B cell (primary cell): Measurements from ENCODE around the gene OR52D1. TPM values are rescaled to one million over a fixed set of nuclear protein-coding genes. Genes with fewer than 3 reads are reported as not detected.

Source experiments
- ATAC-seq: fragments of 200-7000 bp; cut with Tn5 transposase; one replicate; pipeline ENCODE4 v1.10.0; 2021; ENCODE audit warnings: low read depth, mild to moderate bottlenecking, moderate number of reproducible peaks, moderate library complexity
- CTCF ChIA-PET: fragments of 350-600 bp; sonication (Branson Sonifier 250); formaldehyde crosslinking; loops from one replicate; lab custom pipeline; 2021; ENCODE audit warnings: antibody characterized with exemption, inconsistent platforms; lab: Charles Lee
- POLR2A ChIA-PET: fragments of 350-600 bp; sonication (Branson Sonifier 250); formaldehyde crosslinking; loops from one replicate; lab custom pipeline; 2021; ENCODE audit warnings: antibody characterized with exemption; lab: Charles Lee
- DNase-seq: peaks from one replicate; pipeline ENCODE4 v3.0.0; 2013
- H2AFZ ChIP-seq: 2 replicates; pipeline ENCODE4 v1.6.1; 2012; ENCODE audit warnings: mild to moderate bottlenecking, low read depth, low read length; ENCODE audit not compliant: insufficient read depth, poor library complexity, severe bottlenecking
- H3K27ac ChIP-seq, 2 donors: 1 replicate in 1 of 2; 2 replicates in 1 of 2; pipeline ENCODE4 v1.5.1; 2012 to 2013; ENCODE audit warnings: low read length in 2 of 2, mild to moderate bottlenecking in 2 of 2, moderate library complexity in 1 of 2
- H3K27me3 ChIP-seq, 4 experiments: fragments of 200-600 bp in 1 of 4; sonication (generic) in 1 of 4; replicated peaks in 1 of 4; 1 replicate in 2 of 4; 2 replicates in 2 of 4; pipeline versions ENCODE4 v1.6.1 to v1.7.0; 2013 to 2016; ENCODE audit warnings: low read length in 3 of 4, mild to moderate bottlenecking in 2 of 4, mixed read lengths in 1 of 4, moderate library complexity in 1 of 4; ENCODE audit not compliant: insufficient read depth in 4 of 4, control insufficient read depth in 3 of 4; ENCODE audit errors: control extremely low read depth in 1 of 4
- H3K36me3 ChIP-seq, 2 experiments: replicated peaks in 1 of 2; 1 replicate in 1 of 2; 2 replicates in 1 of 2; pipeline versions ENCODE4 v1.6.1 to v1.7.1; 2013; ENCODE audit warnings: low read length in 1 of 2; ENCODE audit not compliant: insufficient read depth in 2 of 2, control insufficient read depth in 1 of 2; ENCODE audit errors: control extremely low read depth in 1 of 2, extremely low read depth in 1 of 2
- H3K4me1 ChIP-seq, 2 donors: fragments of 200-600 bp in 1 of 2; sonication (generic) in 1 of 2; 1 replicate in 1 of 2; 2 replicates in 1 of 2; pipeline versions ENCODE4 v1.5.1 to v1.6.1; 2013 to 2017; ENCODE audit warnings: low read length in 2 of 2; ENCODE audit not compliant: control insufficient read depth in 2 of 2, insufficient read depth in 2 of 2
- H3K4me2 ChIP-seq: replicated peaks from 2 replicates; pipeline ENCODE3; 2012; ENCODE audit warnings: mild to moderate bottlenecking, low read depth, low read length; ENCODE audit not compliant: poor library complexity, severe bottlenecking
- H3K4me3 ChIP-seq, 5 experiments: fragments of 200-600 bp in 1 of 5; sonication (generic) in 1 of 5; 1 replicate in 3 of 5; 2 replicates in 2 of 5; pipeline versions ENCODE4 v1.5.1 to v1.7.0; 2011 to 2016; ENCODE audit warnings: low read length in 4 of 5, mild to moderate bottlenecking in 4 of 5, low read depth in 2 of 5, control low read depth in 1 of 5, moderate library complexity in 1 of 5; ENCODE audit not compliant: insufficient read depth in 1 of 5; ENCODE audit errors: control extremely low read depth in 1 of 5, extremely low read depth in 1 of 5
- H3K79me2 ChIP-seq: fragments of 200-600 bp; sonication (generic); one replicate; pipeline ENCODE4 v1.6.0; 2016; ENCODE audit warnings: low read length; ENCODE audit not compliant: control insufficient read depth, insufficient read depth
- H3K9ac ChIP-seq: fragments of 200-600 bp; sonication (generic); 2 replicates; pipeline ENCODE4 v1.6.1; 2017; ENCODE audit warnings: mild to moderate bottlenecking, low read length, moderate library complexity
- H3K9me3 ChIP-seq, 3 donors: one replicate each; pipeline versions ENCODE4 v1.6.1 to v1.7.1; 2013; ENCODE audit warnings: low read length in 2 of 3; ENCODE audit not compliant: control insufficient read depth in 2 of 3, insufficient read depth in 1 of 3; ENCODE audit errors: control extremely low read depth in 1 of 3
- H4K20me1 ChIP-seq: 2 replicates; pipeline ENCODE4 v1.6.0; 2012; ENCODE audit warnings: mild to moderate bottlenecking, low read length; ENCODE audit not compliant: insufficient read depth, control insufficient read depth, poor library complexity, severe bottlenecking
- H3K27ac Mint-ChIP-seq: one replicate; pipeline ENCODE4 v1.8.0; 2021; ENCODE audit warnings: mixed read lengths
- H3K27me3 Mint-ChIP-seq: one replicate; pipeline ENCODE4 v1.8.0; 2021; ENCODE audit warnings: mixed read lengths
- H3K4me1 Mint-ChIP-seq: one replicate; pipeline ENCODE4 v1.8.0; 2021; ENCODE audit warnings: mixed read lengths
- H3K4me3 Mint-ChIP-seq: one replicate; pipeline ENCODE4 v1.8.0; 2021; ENCODE audit warnings: mixed read lengths
- H3K9me3 Mint-ChIP-seq: one replicate; pipeline ENCODE4 v1.8.0; 2022; ENCODE audit warnings: mixed read lengths; ENCODE audit not compliant: insufficient read depth
- EZH2 ChIP-seq: IDR thresholded peaks from 2 replicates; pipeline ENCODE4 v1.6.1; 2012; ENCODE audit warnings: borderline replicate concordance, low read depth, mild to moderate bottlenecking, moderate library complexity, low read length; ENCODE audit not compliant: insufficient read depth, poor library complexity, severe bottlenecking
- WGBS: methylation state at CpG from one replicate; pipeline ENCODE4 v1.1.5; 2013; ENCODE audit warnings: missing lambda C conversion rate; ENCODE audit not compliant: insufficient coverage; 5-methylcytosine and 5-hydroxymethylcytosine counted together
- intact Hi-C: fragments of 100-400 bp; cut with micrococcal nuclease; formaldehyde crosslinking; loops from one replicate; pipeline ENCODE4 v1.10.0; 2022
- polyA plus RNA-seq: library from polyadenylated mRNA; depleted of rRNA; stranded (reverse); fragments of >200 nt; gene quantifications from 2 replicates; pipeline ENCODE4 v1.2.3, GENCODE V29; 2012
- total RNA-seq, 2 donors: library from RNA; stranded (reverse); fragments of 120-200 nt in 1 of 2; gene quantifications; 1 replicate in 1 of 2; 2 replicates in 1 of 2; pipeline versions ENCODE4 v1.2.3 to v1.2.4, GENCODE V29; 2013 to 2022
- TF ChIP-seq, protein P1 (sequence below): fragments of 200-600 bp; IDR thresholded peaks from one replicate; pipeline ENCODE4 v1.8.0; 2022; ENCODE audit warnings: antibody characterized with exemption, mild to moderate bottlenecking

The OR52D1 gene
- total and polyA plus RNA-seq, 2 donors (not counting 1 experiment from before 2014, with no cell fraction given), result not detected

DNA sequence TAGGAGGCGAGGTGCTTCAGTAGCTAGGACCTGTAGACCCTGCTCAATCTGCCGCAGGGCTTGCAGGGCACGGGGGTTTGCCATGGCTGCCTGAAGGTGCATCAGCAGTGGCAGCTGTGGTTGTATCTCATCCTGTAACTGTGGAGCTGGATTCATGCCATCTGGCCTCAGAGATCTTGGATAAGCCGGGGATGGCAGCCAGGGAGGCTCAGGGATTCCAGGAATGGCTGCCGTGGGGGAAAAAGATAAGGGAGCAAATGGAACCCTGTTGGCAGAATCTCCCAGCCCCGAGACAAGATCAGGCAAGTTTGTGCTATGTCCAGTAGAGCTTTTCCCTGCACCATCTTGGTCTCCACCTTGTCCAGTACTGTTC is 19.4 kb downstream of the OR52D1 start:
- CTCF ChIA-PET, result no interaction called here
- Mint-ChIP-seq H3K27me3 (peaks cover 17% of the 10 kb centered on the region), H3K4me3 (no peak overlapping the region), H3K27ac (no peak overlapping the region), H3K9me3 (no peaks in the 10 kb centered on the region), H3K4me1 (no peaks in the 10 kb centered on the region)
- Histone ChIP-seq H3K27ac (no peak overlapping the region), H3K4me1 (no peaks in the 10 kb centered on the region), H3K27me3 (no peaks in the 10 kb centered on the region), H2AFZ (no peak overlapping the region), H3K36me3 (no peaks in the 10 kb centered on the region), H3K79me2 (no peaks in the 10 kb centered on the region), H3K9me3 (no peaks in the 10 kb centered on the region), H3K4me3 (no peak overlapping the region), H3K9ac (no peak overlapping the region), H3K4me2 (no peak overlapping the region), H4K20me1 (no peaks in the 10 kb centered on the region)
- no peak for DNase-seq
- no peak for ATAC-seq
- intact Hi-C loops, result no loop called here
- 90% methylated on average over 6 of the region's 6 CpGs for WGBS
- POLR2A ChIA-PET, result no interaction called here
- no peak for TF ChIP-seq EZH2
- TF ChIP-seq, protein P1, sequence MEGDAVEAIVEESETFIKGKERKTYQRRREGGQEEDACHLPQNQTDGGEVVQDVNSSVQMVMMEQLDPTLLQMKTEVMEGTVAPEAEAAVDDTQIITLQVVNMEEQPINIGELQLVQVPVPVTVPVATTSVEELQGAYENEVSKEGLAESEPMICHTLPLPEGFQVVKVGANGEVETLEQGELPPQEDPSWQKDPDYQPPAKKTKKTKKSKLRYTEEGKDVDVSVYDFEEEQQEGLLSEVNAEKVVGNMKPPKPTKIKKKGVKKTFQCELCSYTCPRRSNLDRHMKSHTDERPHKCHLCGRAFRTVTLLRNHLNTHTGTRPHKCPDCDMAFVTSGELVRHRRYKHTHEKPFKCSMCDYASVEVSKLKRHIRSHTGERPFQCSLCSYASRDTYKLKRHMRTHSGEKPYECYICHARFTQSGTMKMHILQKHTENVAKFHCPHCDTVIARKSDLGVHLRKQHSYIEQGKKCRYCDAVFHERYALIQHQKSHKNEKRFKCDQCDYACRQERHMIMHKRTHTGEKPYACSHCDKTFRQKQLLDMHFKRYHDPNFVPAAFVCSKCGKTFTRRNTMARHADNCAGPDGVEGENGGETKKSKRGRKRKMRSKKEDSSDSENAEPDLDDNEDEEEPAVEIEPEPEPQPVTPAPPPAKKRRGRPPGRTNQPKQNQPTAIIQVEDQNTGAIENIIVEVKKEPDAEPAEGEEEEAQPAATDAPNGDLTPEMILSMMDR, result no peak

DNA sequence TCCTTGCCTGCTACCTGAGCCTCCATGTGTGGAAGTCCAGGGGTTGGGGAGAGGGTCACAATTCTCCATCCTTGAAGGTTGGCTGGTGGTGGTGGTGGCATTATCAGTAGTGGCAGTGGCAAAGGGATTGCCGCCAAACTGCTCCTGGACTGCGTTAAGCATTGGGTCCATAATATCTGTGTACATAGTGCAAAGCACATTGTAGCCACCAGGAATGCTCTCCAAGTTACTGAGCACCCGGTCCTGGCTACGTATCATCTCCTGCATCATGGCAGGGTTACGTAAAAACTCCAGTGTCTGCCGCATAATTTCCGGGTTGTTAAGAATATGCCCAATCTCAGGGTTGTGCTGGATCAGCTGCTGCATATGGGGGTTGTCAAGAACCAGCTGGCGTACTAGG is 20.1 kb downstream of the OR52D1 start:
- Histone ChIP-seq H3K4me3 (no peak overlapping the region), H3K27me3 (no peaks in the 10 kb centered on the region), H2AFZ (no peak overlapping the region), H3K9me3 (no peaks in the 10 kb centered on the region), H3K4me2 (no peak overlapping the region), H3K27ac (no peak overlapping the region), H3K9ac (no peak overlapping the region), H4K20me1 (no peaks in the 10 kb centered on the region), H3K36me3 (no peaks in the 10 kb centered on the region), H3K4me1 (no peaks in the 10 kb centered on the region), H3K79me2 (no peaks in the 10 kb centered on the region)
- Mint-ChIP-seq H3K27ac (no peak overlapping the region), H3K27me3 (peaks cover 17% of the 10 kb centered on the region), H3K9me3 (no peaks in the 10 kb centered on the region), H3K4me3 (no peak overlapping the region), H3K4me1 (no peaks in the 10 kb centered on the region)
- TF ChIP-seq, protein P1, result no peak
- TF ChIP-seq EZH2, result no peak
- DNase-seq, result no peak
- intact Hi-C loops, result no loop called here
- ATAC-seq, result no peak
- ChIA-PET POLR2A (no interaction called here), CTCF (no interaction called here)
- 99% methylated on average over 8 of the region's 8 CpGs for WGBS
